Measurements from ENCODE around the gene FBXL13.

DNA sequence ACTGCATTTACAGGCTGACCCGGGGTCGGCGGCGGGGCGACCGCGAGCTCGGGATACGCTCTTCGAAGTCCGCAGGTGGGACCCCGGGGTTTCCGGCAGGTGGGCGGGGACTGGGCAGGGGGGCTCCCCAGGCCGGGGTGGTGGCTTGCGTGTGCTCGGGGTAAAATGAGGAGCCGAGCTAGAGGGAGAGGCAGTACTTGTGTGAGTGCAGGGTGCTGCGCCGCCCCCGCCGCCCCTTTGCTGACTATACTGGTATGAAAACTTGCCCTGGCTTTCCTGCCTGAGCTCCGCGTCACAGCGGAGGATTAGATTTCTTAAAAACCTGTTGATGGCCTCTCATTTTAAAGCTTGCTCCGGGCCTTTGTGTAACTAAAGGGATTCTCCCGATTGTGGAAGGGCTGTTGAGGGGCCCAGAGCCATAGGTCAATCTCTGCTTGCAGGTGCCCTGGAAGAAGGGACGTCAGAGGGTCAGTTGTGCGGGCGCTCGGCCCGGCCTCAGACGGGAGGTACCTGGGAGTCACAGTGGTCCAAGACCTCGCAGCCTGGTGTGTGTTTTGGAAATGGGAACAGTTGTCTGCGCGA lies 832 bp upstream of the FBXL13 start:
- peak in 2 of 3 donors; percentile 40 to 44 for TF ChIP-seq POLR2A (IDR thresholded peaks at IDR 0.05)
- TF ChIP-seq, protein P1, sequence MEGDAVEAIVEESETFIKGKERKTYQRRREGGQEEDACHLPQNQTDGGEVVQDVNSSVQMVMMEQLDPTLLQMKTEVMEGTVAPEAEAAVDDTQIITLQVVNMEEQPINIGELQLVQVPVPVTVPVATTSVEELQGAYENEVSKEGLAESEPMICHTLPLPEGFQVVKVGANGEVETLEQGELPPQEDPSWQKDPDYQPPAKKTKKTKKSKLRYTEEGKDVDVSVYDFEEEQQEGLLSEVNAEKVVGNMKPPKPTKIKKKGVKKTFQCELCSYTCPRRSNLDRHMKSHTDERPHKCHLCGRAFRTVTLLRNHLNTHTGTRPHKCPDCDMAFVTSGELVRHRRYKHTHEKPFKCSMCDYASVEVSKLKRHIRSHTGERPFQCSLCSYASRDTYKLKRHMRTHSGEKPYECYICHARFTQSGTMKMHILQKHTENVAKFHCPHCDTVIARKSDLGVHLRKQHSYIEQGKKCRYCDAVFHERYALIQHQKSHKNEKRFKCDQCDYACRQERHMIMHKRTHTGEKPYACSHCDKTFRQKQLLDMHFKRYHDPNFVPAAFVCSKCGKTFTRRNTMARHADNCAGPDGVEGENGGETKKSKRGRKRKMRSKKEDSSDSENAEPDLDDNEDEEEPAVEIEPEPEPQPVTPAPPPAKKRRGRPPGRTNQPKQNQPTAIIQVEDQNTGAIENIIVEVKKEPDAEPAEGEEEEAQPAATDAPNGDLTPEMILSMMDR (IDR thresholded peaks at IDR 0.05), result no peak
